GM12878 (cell line): ENCODE data around the gene HIVEP3. TPM values are rescaled to one million over a fixed set of nuclear protein-coding genes. Genes with fewer than 3 reads are reported as not detected.
A peak's percentile ranks its signal among the peaks of the same experiment; 100 is the strongest.

Source experiments
- ATAC-seq: fragments of 200-7000 bp; cut with Tn5 transposase; 3 replicates; pipeline ENCODE4 v1.9.1; 2020; ENCODE audit warnings: mild to moderate bottlenecking, moderate library complexity
- BruUV-seq: library from RNA; stranded (reverse); fragments of 400-500 nt; replicated peaks from 2 replicates; lab custom pipeline; 2021; lab: Mats Ljungman, UMichigan
- CTCF ChIA-PET: fragments of 300-600 bp; sonication (Branson Sonifier 250); formaldehyde crosslinking; extraction: SDS; loops from one replicate; lab custom pipeline; 2021; ENCODE audit warnings: inconsistent platforms; lab: Yijun Ruan, JAX
- POLR2A ChIA-PET: fragments of 350-600 bp; formaldehyde crosslinking; extraction: SDS; loops from one replicate; lab custom pipeline; 2021; ENCODE audit warnings: inconsistent platforms; lab: Charles Lee
- RAD21 ChIA-PET: fragments of 300-600 bp; sonication (Branson Sonifier 250); formaldehyde crosslinking; loops from one replicate; lab custom pipeline; 2023; ENCODE audit warnings: antibody characterized with exemption; ENCODE audit not compliant: unreplicated experiment; lab: Charles Lee
- SMC1A ChIA-PET: fragments of 300-600 bp; sonication (Branson Sonifier 250); formaldehyde crosslinking; loops from one replicate; lab custom pipeline; 2023; ENCODE audit not compliant: unreplicated experiment, uncharacterized antibody; lab: Charles Lee
- DNase-seq: peaks from one replicate; pipeline ENCODE4 v3.0.0-alpha.2; 2011; ENCODE audit warnings: low read depth, low spot score
- FAIRE-seq: peaks from 3 replicates; lab custom pipeline; 2011; peaks lifted over from hg19 to GRCh38; lab: Jason Lieb, UNC
- H2AFZ ChIP-seq: 2 replicates; pipeline ENCODE4 v1.6.0; 2011; ENCODE audit warnings: low read depth, low read length, control low read depth; ENCODE audit not compliant: control insufficient read depth
- H3K27ac ChIP-seq: 2 replicates; pipeline ENCODE4 v1.5.1; 2011; ENCODE audit warnings: control low read depth; ENCODE audit not compliant: control insufficient read depth, insufficient read depth
- H3K27me3 ChIP-seq, 2 experiments: replicated peaks in 1 of 2; 2 replicates each; pipeline versions ENCODE4 v1.6.0 to v1.6.1; 2011; ENCODE audit warnings: low read length in 1 of 2; ENCODE audit not compliant: control insufficient read depth in 2 of 2, insufficient read depth in 2 of 2
- H3K36me3 ChIP-seq, 2 experiments: 2 replicates each; pipeline ENCODE4 v1.5.1; 2011; ENCODE audit warnings: low read length in 1 of 2; ENCODE audit not compliant: control insufficient read depth in 2 of 2, insufficient read depth in 2 of 2
- H3K4me1 ChIP-seq: 2 replicates; pipeline ENCODE4 v1.6.1; 2011; ENCODE audit warnings: mild to moderate bottlenecking, low read length, moderate library complexity, mixed read lengths; ENCODE audit not compliant: control insufficient read depth, insufficient read depth
- H3K4me2 ChIP-seq: 2 replicates; pipeline ENCODE4 v1.6.0; 2011; ENCODE audit warnings: control low read depth; ENCODE audit not compliant: control insufficient read depth, insufficient read depth
- H3K4me3 ChIP-seq: fragments of 200-600 bp; sonication (generic); 2 replicates; pipeline ENCODE4 v1.5.1; 2016
- H3K79me2 ChIP-seq: 2 replicates; pipeline ENCODE4 v1.6.0; 2011; ENCODE audit warnings: low read length; ENCODE audit not compliant: control insufficient read depth, insufficient read depth
- H3K9ac ChIP-seq: 2 replicates; pipeline ENCODE4 v1.8.0; 2011; ENCODE audit warnings: low read length, control low read depth, mixed read lengths; ENCODE audit not compliant: control insufficient read depth, insufficient read depth
- H3K9me3 ChIP-seq: replicated peaks from 3 replicates; pipeline ENCODE4 v1.5.1; 2011; ENCODE audit warnings: mild to moderate bottlenecking, low read length; ENCODE audit not compliant: control insufficient read depth, insufficient read depth
- H4K20me1 ChIP-seq: 2 replicates; pipeline ENCODE4 v1.6.0; 2011; ENCODE audit not compliant: control insufficient read depth, insufficient read depth
- E4F1 ChIP-seq: fragments of 450-650 bp; IDR thresholded peaks from 2 replicates; pipeline ENCODE4 v1.6.1; 2018; ENCODE audit warnings: borderline replicate concordance, mild to moderate bottlenecking; ENCODE audit not compliant: partially characterized antibody
- HDAC2 ChIP-seq: fragments of 200-600 bp; sonication (generic); IDR thresholded peaks from 2 replicates; pipeline ENCODE4 v1.6.1; 2017
- SUPT20H ChIP-seq: IDR thresholded peaks from 2 replicates; pipeline ENCODE4 v1.6.1; 2011; ENCODE audit warnings: low read depth, mild to moderate bottlenecking, low read length, moderate library complexity, borderline replicate concordance; ENCODE audit not compliant: control insufficient read depth
- WGBS: methylation state at CpG from one replicate; pipeline ENCODE4 v1.1.6; 2016; ENCODE audit warnings: low lambda C conversion rate; ENCODE audit not compliant: insufficient replicate concordance, insufficient coverage; ENCODE audit errors: missing lambda C conversion rate; 5-methylcytosine and 5-hydroxymethylcytosine counted together
- in situ Hi-C: fragments of 300-500 bp; cut with MboI; formaldehyde crosslinking; loops from 9 replicates; pipeline ENCODE4 v1.14.3; 2018; ENCODE audit warnings: mixed read lengths
- intact Hi-C: fragments of 100-400 bp; cut with micrococcal nuclease; formaldehyde crosslinking; loops from one replicate; pipeline ENCODE4 v1.14.2; 2022; ENCODE audit not compliant: unreplicated experiment
- polyA plus RNA-seq, 11 experiments: library from polyadenylated mRNA; depleted of rRNA in 4 of 11; unstranded in 6 of 11; stranded (reverse) in 5 of 11; fragments of >200 nt; fragmentation: Nextera tagmentation in 4 of 11; fragmentation: Illumina TruSeq in 1 of 11; extraction: Ambion mirVana in 4 of 11; extraction: Trizol in 1 of 11; gene quantifications; 1 replicate in 1 of 11; 2 replicates in 10 of 11; pipeline versions ENCODE4 v1.2.1 to v1.2.3, GENCODE V29; 2011 to 2016; ENCODE audit warnings: inconsistent platforms in 2 of 11, missing spikeins in 2 of 11, low read depth in 1 of 11
- total RNA-seq, 4 experiments: library from RNA; depleted of rRNA in 3 of 4; stranded (reverse); fragments of >200 nt in 3 of 4; fragmentation: Illumina TruSeq in 1 of 4; extraction: Trizol in 1 of 4; gene quantifications; 2 replicates each; pipeline versions ENCODE4 v1.2.1 to v1.2.3, GENCODE V29; 2013 to 2021
- TF ChIP-seq, protein P1 (sequence below): fragments of 450-650 bp; IDR thresholded peaks from 2 replicates; pipeline ENCODE4 v1.6.1; 2017; ENCODE audit warnings: borderline replicate concordance

The HIVEP3 gene
- total and polyA plus RNA-seq, 10 of the 15 experiments (the other 5 are each of a cell fraction or from before 2014, with no cell fraction given) = 1.8 to 13.6 (median 3.8) TPM

GRCh38 chr1:41493626-41494350 lies 424.9 kb downstream of the HIVEP3 start (continued):
- TF ChIP-seq E4F1 = no peak
- TF ChIP-seq HDAC2 = no peak
- TF ChIP-seq, protein P1, sequence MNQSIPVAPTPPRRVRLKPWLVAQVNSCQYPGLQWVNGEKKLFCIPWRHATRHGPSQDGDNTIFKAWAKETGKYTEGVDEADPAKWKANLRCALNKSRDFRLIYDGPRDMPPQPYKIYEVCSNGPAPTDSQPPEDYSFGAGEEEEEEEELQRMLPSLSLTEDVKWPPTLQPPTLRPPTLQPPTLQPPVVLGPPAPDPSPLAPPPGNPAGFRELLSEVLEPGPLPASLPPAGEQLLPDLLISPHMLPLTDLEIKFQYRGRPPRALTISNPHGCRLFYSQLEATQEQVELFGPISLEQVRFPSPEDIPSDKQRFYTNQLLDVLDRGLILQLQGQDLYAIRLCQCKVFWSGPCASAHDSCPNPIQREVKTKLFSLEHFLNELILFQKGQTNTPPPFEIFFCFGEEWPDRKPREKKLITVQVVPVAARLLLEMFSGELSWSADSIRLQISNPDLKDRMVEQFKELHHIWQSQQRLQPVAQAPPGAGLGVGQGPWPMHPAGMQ = no peak

DNA sequence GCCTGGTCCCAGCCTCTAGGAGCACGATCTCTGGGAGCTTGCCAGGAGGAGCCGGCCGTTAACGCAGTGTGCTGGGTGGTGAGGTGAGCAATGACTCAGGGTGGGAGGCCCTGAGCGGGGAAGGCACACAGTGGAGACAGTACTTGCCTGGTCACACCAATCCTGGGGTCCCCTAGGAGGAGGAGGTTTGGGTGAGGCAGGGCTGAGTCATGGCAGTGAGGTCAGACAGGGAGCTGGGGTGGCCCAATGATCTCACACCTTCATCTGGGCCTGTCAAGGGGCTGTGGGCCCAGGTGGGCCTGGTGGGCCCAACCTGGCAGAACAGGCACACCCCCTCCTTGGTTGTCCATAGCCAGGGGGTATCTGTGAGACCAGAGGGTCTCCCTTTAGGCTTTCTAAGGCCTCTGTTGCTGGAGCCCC lies 425.6 kb downstream of the HIVEP3 start:
- no peak overlapping the region for H3K4me2 ChIP-seq
- no TSS peak for BruUV-seq
- in situ Hi-C loops = no loop called here
- H3K9me3 ChIP-seq = no peaks in the 10 kb centered on the region
- ChIA-PET CTCF (interaction anchor here (0.6 to 7.4 kb wide), 13 partner anchors 8 to 768 kb away, joined by 3 to 59 read pairs (median 3); partner anchors contain the start of gene EDN2), POLR2A (interaction anchor here (0.8 kb wide), 1 partner anchor 15 kb away, joined by 3 read pairs; no protein-coding TSS in a partner anchor), SMC1A (no interaction called here), RAD21 (interaction anchor here (1.2 kb wide), 1 partner anchor 23 kb away, joined by 3 read pairs; no protein-coding TSS in a partner anchor)
- peaks cover 0 to 1% of the 10 kb centered on the region in 2 experiments; a peak in 2 of 4 replicates for H3K27me3 ChIP-seq
- no peak for TF ChIP-seq SUPT20H
- no peak overlapping the region for H2AFZ ChIP-seq
- DNase-seq (no peak), ATAC-seq (peak; percentile 9; the same call in 1 of the 3 replicates), FAIRE-seq (no peak)
- H3K79me2 ChIP-seq = no peaks in the 10 kb centered on the region
- H3K36me3 ChIP-seq = no peaks in the 10 kb centered on the region
- intact Hi-C loops = no loop called here
- H3K9ac ChIP-seq = no peak overlapping the region
- WGBS = 71% methylated on average over 5 of the region's 5 CpGs
- no peaks in the 10 kb centered on the region; the same call in 1 of the 2 replicates for H3K4me1 ChIP-seq
- H3K27ac ChIP-seq = no peak overlapping the region
- no peaks in the 10 kb centered on the region for H4K20me1 ChIP-seq
- H3K4me3 ChIP-seq = no peak overlapping the region
